HepG2 (cell line): ENCODE results near the gene CPEB4. TPM values are rescaled to one million over a fixed set of nuclear protein-coding genes. Genes with fewer than 3 reads are reported as not detected.

ENCODE experiments used
- AHDC1 ChIP-seq: sonication (generic); formaldehyde crosslinking; IDR thresholded peaks from 2 replicates; pipeline ENCODE4 v1.5.1; 2020; ENCODE audit warnings: mild to moderate bottlenecking, missing genetic modification reagents, borderline replicate concordance
- ARNTL ChIP-seq: sonication (generic); formaldehyde crosslinking; IDR thresholded peaks from 2 replicates; pipeline ENCODE4 v1.4.0; 2020; ENCODE audit warnings: mild to moderate bottlenecking, missing genetic modification reagents
- CREM ChIP-seq, 2 experiments: sonication (generic) in 1 of 2; formaldehyde crosslinking in 1 of 2; IDR thresholded peaks; 2 replicates each; pipeline versions ENCODE4 v1.4.0 to v1.6.1; 2016 to 2020; ENCODE audit warnings: antibody characterized with exemption in 1 of 2, mild to moderate bottlenecking in 1 of 2, missing genetic modification reagents in 1 of 2
- JARID2 ChIP-seq: sonication (generic); formaldehyde crosslinking; IDR thresholded peaks from 2 replicates; pipeline ENCODE4 v1.8.1; 2023; ENCODE audit warnings: missing genetic modification reagents, inconsistent platforms; ENCODE audit not compliant: insufficient replicate concordance
- MAX ChIP-seq: IDR thresholded peaks from 2 replicates; pipeline ENCODE4 v1.6.1; 2012; ENCODE audit warnings: inconsistent platforms
- RAD51 ChIP-seq: fragments of 450-650 bp; IDR thresholded peaks from 2 replicates; pipeline ENCODE4 v1.6.1; 2016; ENCODE audit warnings: borderline replicate concordance
- SAP130 ChIP-seq: IDR thresholded peaks from 2 replicates; pipeline ENCODE4 v1.6.1; 2016; ENCODE audit warnings: low read depth
- ZNF552 ChIP-seq: sonication (generic); formaldehyde crosslinking; IDR thresholded peaks from 2 replicates; pipeline ENCODE4 v1.9.0; 2022; ENCODE audit warnings: missing genetic modification reagents, mild to moderate bottlenecking, borderline replicate concordance
- ZNF614 ChIP-seq: IDR thresholded peaks from 2 replicates; pipeline ENCODE4 v1.6.1; 2018; ENCODE audit warnings: missing biosample characterization, missing genetic modification reagents, inconsistent platforms, borderline replicate concordance
- ZNF776 ChIP-seq: sonication (generic); formaldehyde crosslinking; IDR thresholded peaks from 2 replicates; pipeline ENCODE4 v1.4.0; 2020; ENCODE audit warnings: mild to moderate bottlenecking, missing genetic modification reagents
- ZNF777 ChIP-seq: sonication (generic); formaldehyde crosslinking; IDR thresholded peaks from 2 replicates; pipeline ENCODE4 v1.4.0; 2020; ENCODE audit warnings: missing genetic modification reagents
- polyA plus RNA-seq, 8 experiments: library from polyadenylated mRNA; depleted of rRNA in 3 of 8; stranded (reverse) in 7 of 8; unstranded in 1 of 8; fragments of >200 nt; fragmentation: Illumina TruSeq in 4 of 8; extraction: Trizol in 4 of 8; gene quantifications; 2 replicates each; pipeline versions ENCODE4 v1.2.1 to v1.2.3, GENCODE V29; 2011 to 2016; ENCODE audit warnings: low read depth in 4 of 8, missing spikeins in 1 of 8, mixed read lengths in 1 of 8; ENCODE audit not compliant: insufficient read depth in 1 of 8
- total RNA-seq, 5 experiments: library from RNA; depleted of rRNA; stranded (reverse); fragments of >200 nt; fragmentation: Illumina TruSeq; extraction: Trizol; gene quantifications; 2 replicates each; pipeline ENCODE4 v1.2.3, GENCODE V29; 2016; ENCODE audit warnings: low read depth in 1 of 5
- TF ChIP-seq, protein P1 (sequence below): sonication (generic); formaldehyde crosslinking; conservative IDR thresholded peaks from 2 replicates; pipeline ENCODE4 v1.4.0; 2020; ENCODE audit warnings: mild to moderate bottlenecking, missing genetic modification reagents, moderate library complexity
- TF ChIP-seq, protein P2 (sequence below): sonication (generic); formaldehyde crosslinking; IDR thresholded peaks from 2 replicates; pipeline ENCODE4 v1.8.1; 2023; ENCODE audit warnings: missing genetic modification reagents, mild to moderate bottlenecking, borderline replicate concordance
- TF ChIP-seq, protein P3 (sequence below): sonication (generic); formaldehyde crosslinking; IDR thresholded peaks from 2 replicates; pipeline ENCODE4 v1.4.0; 2020; ENCODE audit warnings: missing genetic modification reagents

CPEB4 gene
- total and polyA plus RNA-seq, 2 of the 13 experiments (the other 11 are each of a cell fraction or from before 2014, with no cell fraction given) = 7.7 to 26.7 TPM

GRCh38 chr5:173946323-173946722, 58.2 kb downstream of the CPEB4 start (continued):
- TF ChIP-seq, protein P1, sequence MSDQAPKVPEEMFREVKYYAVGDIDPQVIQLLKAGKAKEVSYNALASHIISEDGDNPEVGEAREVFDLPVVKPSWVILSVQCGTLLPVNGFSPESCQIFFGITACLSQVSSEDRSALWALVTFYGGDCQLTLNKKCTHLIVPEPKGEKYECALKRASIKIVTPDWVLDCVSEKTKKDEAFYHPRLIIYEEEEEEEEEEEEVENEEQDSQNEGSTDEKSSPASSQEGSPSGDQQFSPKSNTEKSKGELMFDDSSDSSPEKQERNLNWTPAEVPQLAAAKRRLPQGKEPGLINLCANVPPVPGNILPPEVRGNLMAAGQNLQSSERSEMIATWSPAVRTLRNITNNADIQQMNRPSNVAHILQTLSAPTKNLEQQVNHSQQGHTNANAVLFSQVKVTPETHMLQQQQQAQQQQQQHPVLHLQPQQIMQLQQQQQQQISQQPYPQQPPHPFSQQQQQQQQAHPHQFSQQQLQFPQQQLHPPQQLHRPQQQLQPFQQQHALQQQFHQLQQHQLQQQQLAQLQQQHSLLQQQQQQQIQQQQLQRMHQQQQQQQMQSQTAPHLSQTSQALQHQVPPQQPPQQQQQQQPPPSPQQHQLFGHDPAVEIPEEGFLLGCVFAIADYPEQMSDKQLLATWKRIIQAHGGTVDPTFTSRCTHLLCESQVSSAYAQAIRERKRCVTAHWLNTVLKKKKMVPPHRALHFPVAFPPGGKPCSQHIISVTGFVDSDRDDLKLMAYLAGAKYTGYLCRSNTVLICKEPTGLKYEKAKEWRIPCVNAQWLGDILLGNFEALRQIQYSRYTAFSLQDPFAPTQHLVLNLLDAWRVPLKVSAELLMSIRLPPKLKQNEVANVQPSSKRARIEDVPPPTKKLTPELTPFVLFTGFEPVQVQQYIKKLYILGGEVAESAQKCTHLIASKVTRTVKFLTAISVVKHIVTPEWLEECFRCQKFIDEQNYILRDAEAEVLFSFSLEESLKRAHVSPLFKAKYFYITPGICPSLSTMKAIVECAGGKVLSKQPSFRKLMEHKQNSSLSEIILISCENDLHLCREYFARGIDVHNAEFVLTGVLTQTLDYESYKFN (CRISPR knock-in tag) = peak; percentile 82
- no peak for TF ChIP-seq JARID2 (CRISPR knock-in tag)
- TF ChIP-seq ZNF552 = no peak
- TF ChIP-seq, protein P2, sequence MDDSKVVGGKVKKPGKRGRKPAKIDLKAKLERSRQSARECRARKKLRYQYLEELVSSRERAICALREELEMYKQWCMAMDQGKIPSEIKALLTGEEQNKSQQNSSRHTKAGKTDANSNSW = no peak
- TF ChIP-seq CREM (IDR thresholded peaks at IDR 0.05) = no peak
- no peak for TF ChIP-seq CREM (CRISPR knock-in tag; IDR thresholded peaks at IDR 0.05)
- TF ChIP-seq ZNF614 (CRISPR knock-in tag) = peak; percentile 49; the same call in 1 of the 2 replicates
- TF ChIP-seq MAX = no peak
- TF ChIP-seq, protein P3, sequence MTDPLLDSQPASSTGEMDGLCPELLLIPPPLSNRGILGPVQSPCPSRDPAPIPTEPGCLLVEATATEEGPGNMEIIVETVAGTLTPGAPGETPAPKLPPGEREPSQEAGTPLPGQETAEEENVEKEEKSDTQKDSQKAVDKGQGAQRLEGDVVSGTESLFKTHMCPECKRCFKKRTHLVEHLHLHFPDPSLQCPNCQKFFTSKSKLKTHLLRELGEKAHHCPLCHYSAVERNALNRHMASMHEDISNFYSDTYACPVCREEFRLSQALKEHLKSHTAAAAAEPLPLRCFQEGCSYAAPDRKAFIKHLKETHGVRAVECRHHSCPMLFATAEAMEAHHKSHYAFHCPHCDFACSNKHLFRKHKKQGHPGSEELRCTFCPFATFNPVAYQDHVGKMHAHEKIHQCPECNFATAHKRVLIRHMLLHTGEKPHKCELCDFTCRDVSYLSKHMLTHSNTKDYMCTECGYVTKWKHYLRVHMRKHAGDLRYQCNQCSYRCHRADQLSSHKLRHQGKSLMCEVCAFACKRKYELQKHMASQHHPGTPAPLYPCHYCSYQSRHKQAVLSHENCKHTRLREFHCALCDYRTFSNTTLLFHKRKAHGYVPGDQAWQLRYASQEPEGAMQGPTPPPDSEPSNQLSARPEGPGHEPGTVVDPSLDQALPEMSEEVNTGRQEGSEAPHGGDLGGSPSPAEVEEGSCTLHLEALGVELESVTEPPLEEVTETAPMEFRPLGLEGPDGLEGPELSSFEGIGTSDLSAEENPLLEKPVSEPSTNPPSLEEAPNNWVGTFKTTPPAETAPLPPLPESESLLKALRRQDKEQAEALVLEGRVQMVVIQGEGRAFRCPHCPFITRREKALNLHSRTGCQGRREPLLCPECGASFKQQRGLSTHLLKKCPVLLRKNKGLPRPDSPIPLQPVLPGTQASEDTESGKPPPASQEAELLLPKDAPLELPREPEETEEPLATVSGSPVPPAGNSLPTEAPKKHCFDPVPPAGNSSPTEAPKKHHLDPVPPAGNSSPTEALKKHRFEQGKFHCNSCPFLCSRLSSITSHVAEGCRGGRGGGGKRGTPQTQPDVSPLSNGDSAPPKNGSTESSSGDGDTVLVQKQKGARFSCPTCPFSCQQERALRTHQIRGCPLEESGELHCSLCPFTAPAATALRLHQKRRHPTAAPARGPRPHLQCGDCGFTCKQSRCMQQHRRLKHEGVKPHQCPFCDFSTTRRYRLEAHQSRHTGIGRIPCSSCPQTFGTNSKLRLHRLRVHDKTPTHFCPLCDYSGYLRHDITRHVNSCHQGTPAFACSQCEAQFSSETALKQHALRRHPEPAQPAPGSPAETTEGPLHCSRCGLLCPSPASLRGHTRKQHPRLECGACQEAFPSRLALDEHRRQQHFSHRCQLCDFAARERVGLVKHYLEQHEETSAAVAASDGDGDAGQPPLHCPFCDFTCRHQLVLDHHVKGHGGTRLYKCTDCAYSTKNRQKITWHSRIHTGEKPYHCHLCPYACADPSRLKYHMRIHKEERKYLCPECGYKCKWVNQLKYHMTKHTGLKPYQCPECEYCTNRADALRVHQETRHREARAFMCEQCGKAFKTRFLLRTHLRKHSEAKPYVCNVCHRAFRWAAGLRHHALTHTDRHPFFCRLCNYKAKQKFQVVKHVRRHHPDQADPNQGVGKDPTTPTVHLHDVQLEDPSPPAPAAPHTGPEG (CRISPR knock-in tag) = no peak
- peak; percentile 42; the same call in 1 of the 2 replicates for TF ChIP-seq SAP130
- no peak for TF ChIP-seq ZNF776
- TF ChIP-seq ARNTL (CRISPR knock-in tag) = no peak
- TF ChIP-seq RAD51 = no peak
- no peak for TF ChIP-seq ZNF777 (CRISPR knock-in tag)
- peak; percentile 64; the same call in 1 of the 2 replicates for TF ChIP-seq AHDC1
